ENCODE measurements around the gene ADGRB3.
"Not testable (repeated sequence)": the region's sequence is repeated elsewhere in the genome, so short reads cannot be mapped to it uniquely, and the experiment has no call there.

The ADGRB3 gene

DNA sequence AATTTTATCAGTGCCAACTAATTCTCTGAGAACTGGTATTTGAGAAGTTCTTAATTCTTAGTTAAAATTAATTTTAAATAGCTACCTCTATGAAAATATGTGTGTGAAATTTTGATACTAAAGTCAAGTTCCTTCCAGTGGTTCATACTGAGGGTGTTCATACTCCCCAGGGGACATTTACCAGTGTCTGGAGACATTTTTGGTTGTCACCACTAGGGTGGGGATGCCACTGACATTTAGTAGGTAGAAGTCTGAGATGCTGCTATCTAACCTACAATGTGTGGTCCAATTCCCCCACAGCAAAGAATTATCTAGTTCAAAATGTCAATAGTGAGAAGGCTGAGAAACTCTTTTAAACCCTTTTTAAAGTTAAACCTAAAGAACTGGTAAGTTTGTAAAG is 463.8 kb downstream of the ADGRB3 start:
- Mint-ChIP-seq H3K9me3 (peaks cover under 1% of the 10 kb centered on the region), H3K4me1 (no peaks in the 10 kb centered on the region), H3K27ac (no peak overlapping the region), H3K27me3 (no peaks in the 10 kb centered on the region), H3K4me3 (no peak overlapping the region), H3K36me3 (no peaks in the 10 kb centered on the region)
- CTCF ChIA-PET, result no interaction called here
- DNase-seq, result no peak

DNA sequence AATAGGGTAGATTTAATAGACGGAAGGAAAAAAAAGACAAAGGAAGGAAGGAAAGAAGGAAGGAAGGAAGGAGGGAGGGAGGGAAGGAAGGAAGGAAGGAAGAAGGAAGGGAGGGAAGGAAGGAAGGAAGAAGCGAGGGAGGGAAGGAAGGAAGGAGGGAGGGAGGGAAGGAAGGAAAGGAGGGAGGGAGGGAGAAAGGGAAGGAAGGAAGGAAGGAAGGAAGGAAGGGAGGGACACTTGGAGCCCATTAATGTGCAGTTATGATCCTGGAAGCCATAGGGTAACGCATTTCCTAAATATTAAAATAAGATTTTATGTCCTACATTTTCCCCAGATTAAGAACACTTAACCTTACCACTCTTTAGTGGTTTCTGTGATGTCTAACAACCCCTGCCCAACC is 465.7 kb downstream of the ADGRB3 start:
- no peak for DNase-seq
- Mint-ChIP-seq H3K36me3 (no peaks in the 10 kb centered on the region), H3K27me3 (no peaks in the 10 kb centered on the region), H3K4me1 (no peaks in the 10 kb centered on the region), H3K4me3 (no peak overlapping the region), H3K9me3 (no peaks in the 10 kb centered on the region), H3K27ac (no peak overlapping the region)
- CTCF ChIA-PET, result no interaction called here

DNA sequence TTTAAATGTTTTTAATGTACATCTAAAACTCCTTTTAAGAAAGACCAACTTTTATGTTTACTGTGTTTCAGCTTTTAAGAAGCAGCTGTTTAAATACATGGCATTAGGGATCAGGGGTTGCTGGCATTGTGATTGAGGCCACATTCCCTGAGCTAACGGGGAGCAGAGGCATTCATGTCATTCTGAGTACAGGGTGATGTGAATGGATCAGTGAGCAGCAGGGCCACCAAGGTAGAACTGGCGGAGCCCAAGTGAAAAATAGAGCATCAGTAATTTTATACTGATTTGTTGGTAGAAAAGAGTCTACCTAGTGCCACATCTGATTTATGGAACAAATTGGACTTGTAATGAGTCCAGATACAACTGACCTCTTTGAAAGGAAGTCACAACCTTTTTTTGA is 467.3 kb downstream of the ADGRB3 start:
- H3K36me3 Mint-ChIP-seq, result no peaks in the 10 kb centered on the region
- H3K9me3 Mint-ChIP-seq, result no peaks in the 10 kb centered on the region
- H3K27ac Mint-ChIP-seq, result no peak overlapping the region
- no peaks in the 10 kb centered on the region for H3K4me1 Mint-ChIP-seq
- no peak overlapping the region for H3K4me3 Mint-ChIP-seq
- no peaks in the 10 kb centered on the region for H3K27me3 Mint-ChIP-seq
- no peak for DNase-seq
- CTCF ChIA-PET, result no interaction called here

DNA sequence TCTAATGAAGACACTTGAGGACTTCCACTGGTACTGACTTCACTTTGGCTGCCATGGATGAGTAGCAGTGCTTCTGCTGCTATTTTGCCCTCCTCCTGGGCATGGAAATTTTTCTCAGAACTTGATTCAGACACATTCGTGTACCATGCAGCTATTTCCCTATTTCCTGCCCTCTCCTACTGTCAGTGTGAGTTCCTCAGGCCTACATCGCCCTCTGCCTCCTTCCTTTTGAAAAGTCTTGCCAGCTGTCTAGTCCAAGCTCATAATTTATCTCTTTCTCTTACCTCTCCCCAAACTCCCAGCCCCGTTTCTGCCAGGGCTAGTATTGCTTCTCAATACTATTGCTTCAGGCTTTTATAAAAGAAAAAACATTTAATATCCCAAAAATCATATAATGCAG is 470.2 kb downstream of the ADGRB3 start:
- H3K9me3 Mint-ChIP-seq, result no peaks in the 10 kb centered on the region

DNA sequence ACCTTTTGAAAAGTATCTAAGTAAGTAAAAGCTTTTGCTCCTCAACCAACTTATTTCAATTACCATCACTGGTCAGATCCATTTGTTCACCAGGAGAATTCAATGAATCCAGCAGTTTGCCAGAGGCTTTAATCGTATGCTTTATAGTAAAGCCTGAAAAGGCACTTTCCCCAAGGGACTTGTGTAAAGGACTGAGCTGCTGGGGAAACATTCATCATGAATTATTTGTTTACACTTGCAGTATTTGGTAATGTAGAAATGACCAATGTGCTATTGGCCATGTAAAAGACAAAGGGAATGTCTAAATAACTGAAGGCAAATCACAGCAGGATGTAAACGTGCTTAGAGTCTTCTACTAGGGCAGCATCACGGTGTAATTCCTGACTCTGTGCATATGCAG is 471.4 kb downstream of the ADGRB3 start:
- no peak for DNase-seq
- CTCF ChIA-PET, result no interaction called here

More for the DNA sequence above, 470.2 kb downstream of the ADGRB3 start:
- Mint-ChIP-seq H3K27me3 (no peaks in the 10 kb centered on the region), H3K4me3 (no peak overlapping the region), H3K4me1 (no peaks in the 10 kb centered on the region), H3K27ac (no peak overlapping the region), H3K36me3 (no peaks in the 10 kb centered on the region)
- no peak for DNase-seq
- CTCF ChIA-PET, result no interaction called here

DNA sequence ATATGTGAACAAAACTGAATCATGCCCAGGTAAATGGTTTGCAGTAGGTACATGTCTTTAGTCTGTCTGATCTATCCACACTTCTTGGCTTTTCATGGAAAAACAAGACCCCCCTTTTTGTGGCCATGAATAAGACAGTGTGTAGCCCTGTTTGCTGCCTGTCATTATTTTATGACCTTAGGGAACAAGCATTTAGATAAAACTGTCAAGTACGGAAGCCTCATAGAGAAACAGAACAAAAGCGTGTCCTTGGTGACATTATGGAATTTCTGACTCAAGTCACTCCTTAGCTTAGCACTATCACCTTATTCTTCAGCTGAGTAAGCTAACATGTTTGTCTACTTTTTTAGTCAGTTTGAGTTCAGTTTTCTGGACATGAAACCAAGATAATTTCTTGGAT is 476.2 kb downstream of the ADGRB3 start:
- Mint-ChIP-seq H3K27ac (no peak overlapping the region), H3K4me3 (no peak overlapping the region), H3K36me3 (no peaks in the 10 kb centered on the region), H3K27me3 (no peaks in the 10 kb centered on the region), H3K4me1 (no peaks in the 10 kb centered on the region), H3K9me3 (peaks cover 2% of the 10 kb centered on the region)
- no peak for DNase-seq
- CTCF ChIA-PET, result no interaction called here

More for the DNA sequence above, 471.4 kb downstream of the ADGRB3 start:
- Mint-ChIP-seq H3K9me3 (no peaks in the 10 kb centered on the region), H3K4me3 (no peak overlapping the region), H3K36me3 (no peaks in the 10 kb centered on the region), H3K27ac (no peak overlapping the region), H3K27me3 (no peaks in the 10 kb centered on the region), H3K4me1 (no peaks in the 10 kb centered on the region)

DNA sequence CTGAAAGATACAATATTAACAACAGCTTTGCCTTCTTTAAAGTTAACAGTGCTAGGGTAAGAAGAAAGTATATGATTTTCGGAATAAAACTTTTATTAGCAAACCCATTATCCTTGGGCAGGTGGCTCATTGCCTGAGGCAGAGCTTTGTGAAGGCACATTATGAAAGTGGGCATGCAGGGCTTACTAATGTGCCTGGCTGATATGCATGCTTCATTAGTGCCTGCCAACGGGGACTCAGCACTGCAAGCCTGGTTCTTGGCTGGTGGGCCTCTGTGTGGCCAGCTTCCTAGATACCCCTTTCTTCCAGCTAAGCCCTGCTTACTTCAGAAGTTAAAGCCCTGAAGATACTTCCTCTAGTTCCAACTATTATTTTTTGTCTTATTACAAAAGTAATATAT is 481.6 kb downstream of the ADGRB3 start:
- no peaks in the 10 kb centered on the region for H3K36me3 Mint-ChIP-seq
- H3K4me1 Mint-ChIP-seq, result no peaks in the 10 kb centered on the region
- DNase-seq, result no peak

DNA sequence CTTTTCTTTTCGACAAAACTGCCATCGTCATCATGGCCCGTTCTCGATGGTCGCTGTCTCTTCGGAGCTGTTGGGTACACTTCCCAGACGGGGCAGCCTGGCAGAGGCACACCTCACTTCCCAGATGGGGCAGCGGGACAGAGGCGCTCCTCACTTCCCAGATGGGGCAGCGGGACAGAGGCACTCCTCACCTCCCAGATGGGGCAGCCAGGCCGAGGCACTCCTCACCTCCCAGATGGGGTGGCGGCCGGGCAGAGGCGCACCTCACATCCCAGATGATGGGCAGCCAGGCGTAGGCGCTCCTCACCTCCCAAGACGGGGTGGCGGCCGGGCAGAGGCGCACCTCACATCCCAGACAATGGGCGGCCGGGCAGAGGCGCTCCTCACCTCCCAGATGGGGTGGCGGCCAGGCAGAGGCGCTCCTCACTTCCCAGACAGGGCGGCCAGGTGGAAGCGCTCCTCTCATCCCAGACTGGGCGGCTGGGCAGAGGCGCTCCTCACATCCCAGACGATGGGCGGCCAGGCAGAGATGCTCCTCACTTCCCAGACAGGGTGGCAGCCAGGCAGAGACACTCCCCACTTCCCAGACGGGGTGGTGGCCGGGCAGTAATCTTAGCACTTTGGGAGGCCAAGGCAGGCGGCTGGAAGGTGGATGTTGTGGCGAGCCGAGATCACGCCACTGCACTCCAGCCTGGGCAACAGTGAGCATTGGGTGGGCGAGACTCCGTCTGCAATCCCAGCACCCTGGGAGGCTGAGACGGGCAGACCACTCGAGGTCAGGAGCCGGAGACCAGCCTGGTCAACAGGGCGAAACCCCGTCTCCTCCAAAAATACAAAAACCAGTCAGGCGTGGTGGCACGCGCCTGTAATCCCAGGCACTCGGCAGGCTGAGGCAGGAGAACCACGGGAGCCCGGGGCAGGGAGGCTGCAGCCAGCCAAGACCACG is 486.7 kb downstream of the ADGRB3 start:
- H3K27me3 Mint-ChIP-seq, CTCF ChIA-PET, H3K4me1 Mint-ChIP-seq, DNase-seq, H3K36me3 Mint-ChIP-seq, H3K4me3 Mint-ChIP-seq, H3K9me3 Mint-ChIP-seq, H3K27ac Mint-ChIP-seq: not testable (repeated sequence)

More for the DNA sequence above, 481.6 kb downstream of the ADGRB3 start:
- Mint-ChIP-seq H3K27me3 (no peaks in the 10 kb centered on the region), H3K4me3 (no peak overlapping the region), H3K27ac (no peak overlapping the region), H3K9me3 (peaks cover 6% of the 10 kb centered on the region)
- CTCF ChIA-PET, result no interaction called here

DNA sequence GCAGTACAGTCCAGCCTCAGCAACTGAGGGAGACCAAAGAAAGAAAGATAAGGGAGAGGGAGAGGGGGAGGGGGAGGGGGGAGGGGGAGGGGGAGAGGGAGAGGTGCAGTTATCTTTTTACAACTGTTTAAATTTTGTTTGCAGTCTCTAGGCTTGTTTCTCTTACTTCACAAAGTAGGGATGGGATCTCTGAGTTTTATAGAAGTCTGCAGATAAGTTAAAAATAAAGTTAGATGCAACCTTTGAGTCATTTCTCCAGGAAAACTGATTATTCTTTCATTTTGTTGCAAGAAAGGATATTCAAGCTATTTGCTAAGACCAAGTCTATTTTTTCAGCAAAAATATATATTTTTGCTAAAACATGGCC is 487.3 kb downstream of the ADGRB3 start:
- no peaks in the 10 kb centered on the region for H3K27me3 Mint-ChIP-seq

DNA sequence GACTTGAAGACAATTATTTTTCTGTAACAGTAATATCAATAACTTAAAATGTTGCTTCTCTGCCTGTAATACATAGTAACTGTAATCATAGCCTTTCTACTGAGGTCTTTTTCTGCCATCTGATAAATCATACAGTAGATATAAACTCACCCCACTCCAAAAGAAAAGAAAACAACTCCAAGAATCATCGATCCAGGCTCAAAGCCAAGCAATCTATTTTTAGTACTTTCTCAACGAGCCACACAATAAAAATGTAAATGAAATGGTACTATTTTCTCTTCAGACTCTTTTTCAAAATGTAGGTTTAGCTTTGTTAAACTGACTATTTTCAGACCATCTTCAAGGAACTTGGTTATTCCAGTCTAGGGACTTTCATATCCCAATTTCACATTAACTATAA is 493.3 kb downstream of the ADGRB3 start:
- Mint-ChIP-seq H3K36me3 (no peaks in the 10 kb centered on the region), H3K9me3 (no peaks in the 10 kb centered on the region), H3K27ac (no peak overlapping the region), H3K27me3 (no peaks in the 10 kb centered on the region), H3K4me3 (no peak overlapping the region), H3K4me1 (no peaks in the 10 kb centered on the region)
- DNase-seq, result no peak
- CTCF ChIA-PET, result no interaction called here

More for the DNA sequence above, 487.3 kb downstream of the ADGRB3 start:
- DNase-seq, result no peak
- H3K36me3 Mint-ChIP-seq, result no peaks in the 10 kb centered on the region
- peaks cover 4% of the 10 kb centered on the region for H3K9me3 Mint-ChIP-seq
- CTCF ChIA-PET, result no interaction called here
- H3K4me1 Mint-ChIP-seq, result no peaks in the 10 kb centered on the region
- no peak overlapping the region for H3K4me3 Mint-ChIP-seq
- no peak overlapping the region for H3K27ac Mint-ChIP-seq

DNA sequence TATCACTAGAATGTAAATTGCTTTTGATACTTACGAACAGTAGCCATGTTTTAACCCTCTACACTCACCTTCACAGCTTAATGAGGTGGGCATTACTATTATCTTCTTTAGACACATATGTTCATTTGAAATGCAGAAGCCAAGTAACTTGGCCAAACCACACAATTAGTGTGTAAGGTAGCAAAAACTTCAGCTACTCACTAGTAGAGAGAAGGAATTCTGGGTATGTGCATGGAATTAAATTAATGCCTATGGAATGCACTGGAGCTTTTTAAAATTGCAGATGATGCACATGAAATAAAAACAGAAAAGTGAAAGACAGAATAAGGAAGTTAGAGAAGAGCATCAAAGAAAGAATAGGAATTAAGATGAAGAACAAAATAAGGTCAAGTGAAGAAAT is 494.0 kb downstream of the ADGRB3 start:
- Mint-ChIP-seq H3K27ac (no peak overlapping the region), H3K4me3 (no peak overlapping the region), H3K27me3 (no peaks in the 10 kb centered on the region), H3K9me3 (peaks cover 3% of the 10 kb centered on the region), H3K36me3 (no peaks in the 10 kb centered on the region), H3K4me1 (no peaks in the 10 kb centered on the region)
- no peak for DNase-seq
- CTCF ChIA-PET, result no interaction called here

DNA sequence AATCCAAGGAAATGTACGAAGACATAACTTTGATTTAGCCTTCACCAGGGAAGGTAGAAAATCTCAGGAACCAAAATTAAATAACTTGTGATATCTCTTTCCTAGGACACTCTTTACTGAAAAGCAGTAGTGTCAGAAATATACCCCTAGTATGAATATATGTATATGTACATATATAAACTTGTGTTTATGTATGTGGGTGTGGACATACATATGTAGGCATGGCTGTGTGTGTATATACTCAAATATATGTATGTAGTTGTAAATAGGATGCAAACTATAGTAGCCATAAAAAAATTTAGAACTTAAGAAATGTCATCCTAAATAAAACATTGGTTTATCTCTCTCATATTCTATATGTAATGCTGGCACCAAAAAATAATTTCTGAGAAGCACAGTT is 500.8 kb downstream of the ADGRB3 start:
- no peak overlapping the region for H3K27ac Mint-ChIP-seq
- no peak for DNase-seq
- peaks cover 3% of the 10 kb centered on the region for H3K9me3 Mint-ChIP-seq
- CTCF ChIA-PET, result no interaction called here
- no peak overlapping the region for H3K4me3 Mint-ChIP-seq
- no peaks in the 10 kb centered on the region for H3K27me3 Mint-ChIP-seq
- no peaks in the 10 kb centered on the region for H3K36me3 Mint-ChIP-seq
- no peaks in the 10 kb centered on the region for H3K4me1 Mint-ChIP-seq

DNA sequence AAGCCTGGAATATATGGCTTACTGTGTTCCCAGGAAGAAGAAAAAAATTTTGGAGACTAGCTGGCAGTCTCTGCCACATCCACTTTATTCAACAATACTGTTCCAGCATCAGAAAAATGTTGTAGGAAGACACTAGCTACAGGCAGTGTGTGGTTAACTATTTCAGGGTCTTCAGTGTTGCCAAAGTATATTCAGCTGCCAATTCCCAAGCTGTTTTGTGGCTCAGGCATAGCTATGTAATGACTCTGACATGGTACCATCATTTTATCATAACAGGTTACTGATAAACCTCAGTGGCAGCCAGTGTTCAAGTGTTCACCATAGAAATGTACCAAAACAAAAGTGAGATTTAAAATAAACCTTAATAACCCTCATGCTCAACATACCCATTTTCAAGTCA is 503.1 kb downstream of the ADGRB3 start:
- DNase-seq, result no peak
- CTCF ChIA-PET, result no interaction called here
- H3K27ac Mint-ChIP-seq, result no peak overlapping the region
- no peaks in the 10 kb centered on the region for H3K4me1 Mint-ChIP-seq
- no peaks in the 10 kb centered on the region for H3K36me3 Mint-ChIP-seq
- no peaks in the 10 kb centered on the region for H3K27me3 Mint-ChIP-seq
- H3K9me3 Mint-ChIP-seq, result peaks cover 3% of the 10 kb centered on the region
- H3K4me3 Mint-ChIP-seq, result no peak overlapping the region

DNA sequence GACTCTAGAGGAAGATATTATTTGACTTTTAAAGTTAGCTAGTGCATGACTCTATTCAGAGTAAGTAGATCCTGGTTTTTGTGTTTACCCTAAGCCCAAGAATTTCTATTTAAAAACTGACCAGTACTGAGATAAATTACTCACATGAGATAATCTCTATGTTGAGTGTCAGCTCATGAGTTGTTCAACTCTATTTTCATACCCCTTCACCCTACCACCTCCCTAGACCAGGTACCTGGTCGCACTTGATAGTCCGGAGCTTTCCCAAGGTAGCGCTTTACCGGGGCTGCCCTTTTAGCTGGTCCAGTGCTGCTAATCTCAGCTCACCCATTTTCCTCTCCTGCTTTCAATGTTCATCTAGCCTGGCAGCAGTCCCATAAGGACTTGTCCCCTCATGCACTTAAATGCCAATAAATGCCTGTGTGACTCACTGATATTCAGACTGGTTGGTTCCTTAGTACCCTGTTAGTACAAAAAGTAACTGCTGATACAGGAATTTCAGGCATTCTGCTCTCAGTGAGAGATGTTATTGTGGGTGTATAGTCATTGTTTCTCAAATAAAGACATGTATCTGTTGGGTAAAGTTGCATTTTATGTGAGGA is 503.9 kb downstream of the ADGRB3 start:
- Mint-ChIP-seq H3K4me3 (no peak overlapping the region), H3K27me3 (no peaks in the 10 kb centered on the region), H3K9me3 (no peaks in the 10 kb centered on the region), H3K36me3 (no peaks in the 10 kb centered on the region), H3K4me1 (no peaks in the 10 kb centered on the region), H3K27ac (no peak overlapping the region)
- CTCF ChIA-PET, result no interaction called here
- DNase-seq, result no peak

DNA sequence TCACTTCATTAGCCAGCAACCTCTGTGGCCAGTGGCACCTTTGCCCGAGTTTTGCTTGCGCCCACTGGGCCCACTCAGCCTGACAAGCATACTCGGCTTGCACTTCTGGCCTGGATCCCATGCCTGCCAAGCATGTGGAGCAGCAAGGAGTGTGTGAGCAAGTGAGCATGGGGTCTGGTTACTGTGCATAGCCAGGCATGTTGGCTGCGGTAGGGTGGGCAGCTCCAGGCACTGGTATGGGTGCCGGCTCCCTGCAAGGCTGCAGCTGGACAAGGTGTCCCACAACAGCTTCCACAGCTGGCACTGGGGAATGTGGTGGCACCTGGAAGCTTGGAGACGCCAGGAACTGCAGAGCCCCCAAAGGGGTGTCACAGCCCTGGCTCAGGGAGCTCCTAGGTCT is 510.0 kb downstream of the ADGRB3 start:
- Mint-ChIP-seq H3K9me3 (peaks cover 3% of the 10 kb centered on the region), H3K27me3 (no peaks in the 10 kb centered on the region), H3K4me1 (no peaks in the 10 kb centered on the region), H3K27ac (no peak overlapping the region), H3K36me3 (no peaks in the 10 kb centered on the region), H3K4me3 (no peak overlapping the region)
- DNase-seq, result no peak
- CTCF ChIA-PET, result no interaction called here

All from activated naive CD4-positive, alpha-beta T cell treated with anti-CD3 and anti-CD28 coated beads, Interleukin-2, amount 10 ng/mL, durations not matched to agents 7 days and 5 days (primary cell).